Astrocyte of the cerebellum (primary cell): ENCODE data around the gene DNASE2.

Experiments
- DNase-seq: peaks from one replicate; pipeline ENCODE4 v3.0.0-alpha.2; 2011; ENCODE audit warnings: low read depth
- H3K4me3 ChIP-seq: 2 replicates; pipeline ENCODE4 v1.5.1; 2011; ENCODE audit warnings: mild to moderate bottlenecking, low read depth, low read length, moderate library complexity
- CTCF ChIP-seq: IDR thresholded peaks from 2 replicates; pipeline ENCODE4 v1.5.1; 2012; ENCODE audit warnings: low read length, low read depth, moderate library complexity, mild to moderate bottlenecking; ENCODE audit errors: missing control alignments
- in situ Hi-C: cut with HindIII; loops from 2 replicates; pipeline ENCODE4 v1.10.0; 2017; ENCODE audit warnings: low sequenced_read_pairs

DNASE2 gene

GRCh38 chr19:12913851-12914690 lies 32.8 kb upstream of the DNASE2 start:
- TF ChIP-seq CTCF = no peak
- no peak for DNase-seq
- in situ Hi-C loops = no loop called here
- H3K4me3 ChIP-seq = no peak overlapping the region

- no peak for TF ChIP-seq CTCF
- H3K4me3 ChIP-seq = no peak overlapping the region
- in situ Hi-C loops = no loop called here
Measured at GRCh38 chr19:12913011-12913561, 31.8 kb upstream of the DNASE2 start.

GRCh38 chr19:12912571-12912970 lies 31.3 kb upstream of the DNASE2 start:
- no peak for TF ChIP-seq CTCF
- H3K4me3 ChIP-seq = no peak overlapping the region
- no peak for DNase-seq
- in situ Hi-C loops = no loop called here

More at GRCh38 chr19:12913011-12913561, 31.8 kb upstream of the DNASE2 start:
- peak; percentile 32 for DNase-seq

GRCh38 chr19:12907166-12907565 lies 25.9 kb upstream of the DNASE2 start:
- in situ Hi-C loops = no loop called here

GRCh38 chr19:12899891-12900518 lies 18.8 kb upstream of the DNASE2 start:
- no peak for TF ChIP-seq CTCF
- in situ Hi-C loops = no loop called here
- DNase-seq = no peak
- H3K4me3 ChIP-seq = no peak overlapping the region

More at GRCh38 chr19:12907166-12907565, 25.9 kb upstream of the DNASE2 start:
- no peak overlapping the region for H3K4me3 ChIP-seq
- no peak for TF ChIP-seq CTCF
- DNase-seq = no peak

GRCh38 chr19:12896460-12896859 lies 15.2 kb upstream of the DNASE2 start:
- no peak for DNase-seq
- no peak for TF ChIP-seq CTCF
- H3K4me3 ChIP-seq = no peak overlapping the region
- in situ Hi-C loops = no loop called here
